Panc1 (cell line): ENCODE results near the gene CRYGN.

Experiments used
- POLR2AphosphoS5 ChIP-seq: IDR thresholded peaks from 2 replicates; pipeline ENCODE4 v1.6.1; 2012; ENCODE audit warnings: mild to moderate bottlenecking, low read depth, low read length, moderate library complexity
- SIN3A ChIP-seq: IDR thresholded peaks from 2 replicates; pipeline ENCODE4 v1.6.1; 2012; ENCODE audit warnings: low read depth, mild to moderate bottlenecking, low read length, moderate library complexity, borderline replicate concordance; ENCODE audit not compliant: insufficient read depth
- TCF7L2 ChIP-seq: IDR thresholded peaks from 2 replicates; pipeline ENCODE4 v1.6.1; 2011; ENCODE audit warnings: mild to moderate bottlenecking, low read depth, low read length, inconsistent platforms
- TF ChIP-seq, protein P1 (sequence below): fragments of 450-650 bp; IDR thresholded peaks from 2 replicates; pipeline ENCODE4 v1.5.1; 2017; ENCODE audit warnings: mild to moderate bottlenecking

DNA sequence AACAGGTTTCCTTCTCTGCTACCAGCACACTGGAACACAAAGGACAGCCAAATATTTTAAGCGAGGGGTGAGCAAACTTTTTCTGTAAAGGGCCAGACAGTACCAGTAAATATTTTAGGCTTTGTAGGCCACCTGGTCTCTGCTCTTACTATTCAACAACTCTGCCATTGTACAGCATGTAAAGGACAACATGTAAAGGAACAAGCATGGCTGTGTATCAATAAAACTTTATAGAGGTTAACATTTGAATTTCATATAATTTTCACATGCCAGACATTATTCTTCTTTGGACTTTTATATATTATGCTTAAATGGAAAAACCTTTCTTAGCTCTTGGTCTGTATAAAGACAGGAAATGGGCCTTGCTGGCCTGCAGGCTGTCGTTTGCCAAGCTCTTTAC lies 49.6 kb upstream of the CRYGN start:
- TF ChIP-seq, protein P1, sequence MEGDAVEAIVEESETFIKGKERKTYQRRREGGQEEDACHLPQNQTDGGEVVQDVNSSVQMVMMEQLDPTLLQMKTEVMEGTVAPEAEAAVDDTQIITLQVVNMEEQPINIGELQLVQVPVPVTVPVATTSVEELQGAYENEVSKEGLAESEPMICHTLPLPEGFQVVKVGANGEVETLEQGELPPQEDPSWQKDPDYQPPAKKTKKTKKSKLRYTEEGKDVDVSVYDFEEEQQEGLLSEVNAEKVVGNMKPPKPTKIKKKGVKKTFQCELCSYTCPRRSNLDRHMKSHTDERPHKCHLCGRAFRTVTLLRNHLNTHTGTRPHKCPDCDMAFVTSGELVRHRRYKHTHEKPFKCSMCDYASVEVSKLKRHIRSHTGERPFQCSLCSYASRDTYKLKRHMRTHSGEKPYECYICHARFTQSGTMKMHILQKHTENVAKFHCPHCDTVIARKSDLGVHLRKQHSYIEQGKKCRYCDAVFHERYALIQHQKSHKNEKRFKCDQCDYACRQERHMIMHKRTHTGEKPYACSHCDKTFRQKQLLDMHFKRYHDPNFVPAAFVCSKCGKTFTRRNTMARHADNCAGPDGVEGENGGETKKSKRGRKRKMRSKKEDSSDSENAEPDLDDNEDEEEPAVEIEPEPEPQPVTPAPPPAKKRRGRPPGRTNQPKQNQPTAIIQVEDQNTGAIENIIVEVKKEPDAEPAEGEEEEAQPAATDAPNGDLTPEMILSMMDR, result no peak
- TF ChIP-seq POLR2AphosphoS5 (no peak), SIN3A (no peak), TCF7L2 (no peak)
